GM12864 (cell line): Measurements from ENCODE around the gene CACNA2D2.

Source experiments
- DNase-seq: peaks from one replicate; pipeline ENCODE4 v3.0.0-alpha.2; 2011; ENCODE audit warnings: low read depth
- H3K4me3 ChIP-seq: 2 replicates; pipeline ENCODE4 v1.5.1; 2011; ENCODE audit warnings: mild to moderate bottlenecking, low read depth, low read length, control low read depth
- CTCF ChIP-seq: IDR thresholded peaks from 2 replicates; pipeline ENCODE4 v1.5.1; 2011; ENCODE audit warnings: low read depth, mild to moderate bottlenecking, moderate library complexity, low read length, control low read depth, inconsistent platforms; ENCODE audit errors: missing control alignments

CACNA2D2 gene

DNA sequence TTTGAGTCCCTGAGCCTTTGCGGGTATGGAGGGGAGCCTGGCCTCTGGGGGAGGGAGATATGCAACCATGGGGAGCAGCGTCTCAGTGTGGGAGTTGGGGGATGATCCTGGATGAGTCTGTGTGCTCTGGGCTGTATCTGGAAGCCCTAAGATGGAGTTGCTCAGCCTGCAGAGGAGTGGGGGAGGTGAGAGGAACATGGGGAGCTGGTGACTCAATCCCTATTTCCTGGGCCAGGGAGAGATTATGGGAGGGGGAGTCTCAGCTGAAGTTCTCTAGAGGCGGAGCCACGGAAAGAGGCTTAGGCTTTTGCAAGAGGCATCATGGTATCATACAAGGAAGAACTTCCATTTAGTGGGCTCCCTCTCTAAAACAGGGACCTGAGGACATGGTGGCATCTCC is 84.6 kb downstream of the CACNA2D2 start:
- no peak overlapping the region for H3K4me3 ChIP-seq
- DNase-seq = no peak
- no peak for TF ChIP-seq CTCF

DNA sequence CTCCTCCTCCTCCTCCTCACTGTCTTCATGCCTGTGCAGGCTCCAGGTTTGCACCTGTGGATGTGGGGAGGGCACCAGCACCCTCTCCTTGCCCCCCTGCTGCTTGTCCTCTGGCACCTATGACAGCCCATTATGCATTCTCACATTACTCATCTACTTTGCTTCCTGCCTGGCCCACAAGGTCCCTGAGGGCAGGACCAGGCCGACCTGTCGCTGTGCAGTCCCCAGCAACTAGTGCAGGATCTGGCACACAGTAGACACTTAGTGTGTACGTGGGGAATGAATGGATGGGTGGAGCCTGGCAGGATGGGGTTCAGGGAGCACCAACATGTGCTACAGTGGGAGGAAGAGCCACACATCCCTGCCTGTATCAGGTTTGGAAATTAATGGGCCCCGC is 85.8 kb downstream of the CACNA2D2 start:
- no peak for DNase-seq
- no peak for TF ChIP-seq CTCF
- H3K4me3 ChIP-seq = no peak overlapping the region

GRCh38 chr3:50416736-50417636 is 86.4 kb downstream of the CACNA2D2 start:
- no peak overlapping the region for H3K4me3 ChIP-seq

DNA sequence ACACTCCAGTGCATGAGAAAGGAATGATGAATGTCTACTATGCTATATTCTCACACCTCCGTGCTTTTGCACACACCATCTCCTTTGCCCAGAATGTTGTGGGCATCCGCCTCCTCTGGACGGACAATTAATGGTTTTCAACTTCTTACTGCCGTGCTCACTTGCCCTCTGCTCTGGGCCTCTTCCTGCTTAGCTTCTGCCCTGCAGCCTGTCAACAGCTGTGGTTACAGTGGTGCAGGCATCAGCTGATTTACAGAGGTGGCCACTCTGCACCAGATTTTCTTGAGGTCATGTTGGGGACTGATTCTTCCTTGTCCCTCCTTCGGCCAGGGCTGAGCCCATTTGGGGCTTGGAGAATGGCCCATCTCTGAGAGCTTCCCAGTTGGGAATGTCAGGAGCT is 87.6 kb downstream of the CACNA2D2 start:
- no peak for DNase-seq
- no peak for TF ChIP-seq CTCF
- no peak overlapping the region for H3K4me3 ChIP-seq

More at GRCh38 chr3:50416736-50417636, 86.4 kb downstream of the CACNA2D2 start:
- no peak for TF ChIP-seq CTCF
- no peak for DNase-seq

GRCh38 chr3:50415061-50415460 is 88.4 kb downstream of the CACNA2D2 start:
- TF ChIP-seq CTCF = peak; percentile 35
- no peak for DNase-seq
- no peak overlapping the region for H3K4me3 ChIP-seq

GRCh38 chr3:50414616-50415015 is 88.8 kb downstream of the CACNA2D2 start:
- TF ChIP-seq CTCF = no peak
- H3K4me3 ChIP-seq = no peak overlapping the region
- no peak for DNase-seq
